GM18861 (cell line): ENCODE data around the gene EPHB1.
"Not testable (repeated sequence)": the region's sequence is repeated elsewhere in the genome, so short reads cannot be mapped to it uniquely, and the experiment has no call there.

ENCODE experiments used
- ATAC-seq: cut with Tn5 transposase; IDR thresholded peaks from one replicate; pipeline ENCODE4 v1.9.1; 2021; ENCODE audit not compliant: unreplicated experiment

Gene EPHB1

DNA sequence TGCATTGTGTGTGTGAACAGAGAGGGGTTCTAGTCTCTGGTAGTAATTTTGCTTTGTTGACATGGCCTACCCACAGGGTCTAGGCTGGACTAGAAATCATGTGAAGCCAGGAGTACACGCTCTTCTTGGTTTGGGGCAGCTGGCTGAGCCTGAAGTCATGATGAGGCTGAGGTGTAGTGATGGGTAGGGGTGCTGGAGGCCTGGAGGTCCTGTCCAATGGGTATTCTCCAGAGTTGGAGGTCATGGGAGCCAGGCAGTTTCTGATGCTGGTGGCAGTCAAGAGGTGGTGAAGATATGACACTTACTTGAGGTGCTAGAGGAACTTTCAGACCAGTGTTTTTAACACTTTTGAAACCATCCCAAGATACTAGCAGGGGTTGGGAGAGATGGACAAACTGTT is 18.5 kb upstream of the EPHB1 start:
- no peak for ATAC-seq

DNA sequence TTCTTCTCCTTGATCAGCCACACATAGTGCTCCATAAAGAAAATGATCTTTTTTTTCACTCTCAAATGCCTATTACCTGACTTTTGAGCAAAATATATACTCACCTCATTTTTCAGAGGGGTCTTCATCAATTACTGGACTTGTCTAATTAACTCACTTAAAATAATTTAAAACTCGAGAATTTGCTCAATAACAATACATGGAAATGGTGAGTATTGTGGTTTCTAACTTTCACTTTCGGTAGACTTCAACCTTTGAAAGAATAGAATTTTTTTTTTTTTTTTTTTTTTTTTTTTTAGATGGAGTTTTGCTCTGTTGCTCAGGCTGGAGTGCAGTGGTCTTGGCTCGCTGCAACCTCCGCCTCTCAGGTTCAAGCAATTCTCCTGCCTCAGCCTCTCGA is 17.7 kb upstream of the EPHB1 start:
- no peak for ATAC-seq

DNA sequence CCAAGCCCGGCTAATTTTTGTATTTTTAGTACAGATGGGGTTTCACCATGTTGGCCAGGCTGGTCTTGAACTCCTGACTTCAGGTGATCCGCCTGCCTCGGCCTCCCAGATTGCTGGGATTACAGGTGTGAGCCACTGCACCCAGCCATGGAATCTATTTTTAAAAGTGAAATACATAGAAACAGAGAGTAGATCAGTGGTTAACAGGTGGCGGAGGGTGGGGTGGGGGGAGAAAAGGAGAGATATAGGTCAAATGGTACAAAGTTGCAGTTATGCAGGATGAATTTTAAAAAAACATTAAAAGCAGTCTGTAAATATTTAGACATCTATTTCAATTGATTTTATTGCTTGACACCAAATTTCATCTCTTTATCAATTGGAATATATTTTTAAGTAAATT is 6.8 kb upstream of the EPHB1 start:
- ATAC-seq, result not testable (repeated sequence)

DNA sequence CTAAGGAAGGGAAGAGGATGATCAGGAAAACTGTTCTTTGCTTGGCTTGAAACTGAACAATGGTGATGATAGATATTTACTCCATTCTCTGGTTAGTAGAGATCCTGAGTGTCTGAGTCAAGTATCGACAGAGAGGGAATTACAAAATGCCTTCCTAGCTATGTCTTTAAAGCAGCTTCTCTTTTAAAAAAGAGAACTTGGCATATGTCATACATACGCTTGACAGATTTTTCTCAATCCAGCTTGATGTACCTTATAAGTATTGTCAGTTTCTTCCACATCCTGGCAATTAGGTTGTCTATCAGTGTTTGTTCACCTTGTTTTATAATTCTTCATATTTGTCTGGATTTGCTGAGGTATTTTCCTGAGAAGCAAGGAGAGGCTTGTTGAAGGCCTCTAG is 5.0 kb upstream of the EPHB1 start:
- ATAC-seq, result no peak

DNA sequence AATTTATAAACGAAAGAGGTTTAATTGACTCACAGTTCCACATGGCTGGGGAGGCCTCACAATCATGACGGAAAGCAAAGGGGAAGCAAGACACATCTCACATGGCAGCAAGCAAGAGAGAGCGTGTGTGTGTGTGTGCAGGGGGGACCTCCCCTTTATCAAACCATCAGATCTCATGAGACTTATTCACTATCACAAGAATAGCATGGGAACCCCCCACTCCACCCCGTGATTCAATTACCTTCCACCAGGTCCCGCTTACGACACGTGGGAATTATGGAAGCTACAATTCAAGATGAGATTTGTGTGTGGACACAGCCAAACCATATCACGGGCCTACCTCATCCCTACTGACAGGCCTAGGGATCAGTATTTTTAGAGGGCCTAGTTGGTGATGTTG is 3.1 kb upstream of the EPHB1 start:
- no peak for ATAC-seq

DNA sequence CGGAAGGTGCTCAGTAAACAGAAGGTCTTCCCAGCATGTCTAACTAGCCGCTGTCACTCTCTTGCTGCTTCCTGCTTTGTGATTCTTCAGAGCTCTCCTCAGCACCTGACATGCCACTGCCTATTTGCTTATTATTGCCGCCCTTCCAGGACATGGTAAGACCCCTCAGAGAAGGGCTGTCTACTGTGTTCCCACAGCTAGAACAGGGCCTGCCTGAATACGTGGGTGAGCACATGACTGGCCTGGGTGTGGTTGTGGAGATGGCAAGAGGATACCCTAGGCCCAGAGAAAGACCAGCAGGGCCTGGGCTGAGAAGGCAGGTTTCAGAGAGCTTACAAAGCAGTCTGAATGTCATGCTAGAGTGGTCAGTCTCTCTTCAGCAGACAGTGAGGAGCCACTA is 2.4 kb upstream of the EPHB1 start:
- ATAC-seq, result no peak

DNA sequence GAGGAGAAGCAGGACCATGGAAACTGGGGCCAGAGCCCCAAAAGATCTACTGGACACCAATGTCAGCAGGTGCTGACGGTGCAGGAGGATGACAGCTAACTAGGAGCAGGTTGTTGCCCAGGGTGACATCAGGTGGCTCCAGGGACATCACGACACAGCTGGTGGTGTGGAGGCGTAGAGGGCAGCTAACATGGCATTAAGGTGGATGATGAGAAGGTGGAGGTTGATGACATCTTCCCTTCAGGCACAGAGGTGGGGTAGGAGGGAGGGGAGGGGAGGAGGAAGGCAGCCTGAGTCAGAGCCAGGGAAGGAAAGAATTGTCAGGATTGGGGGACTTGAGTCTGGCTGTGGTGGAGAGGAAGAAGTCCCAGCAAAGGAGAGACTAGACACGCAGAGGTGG is 1.5 kb upstream of the EPHB1 start:
- ATAC-seq, result no peak

DNA sequence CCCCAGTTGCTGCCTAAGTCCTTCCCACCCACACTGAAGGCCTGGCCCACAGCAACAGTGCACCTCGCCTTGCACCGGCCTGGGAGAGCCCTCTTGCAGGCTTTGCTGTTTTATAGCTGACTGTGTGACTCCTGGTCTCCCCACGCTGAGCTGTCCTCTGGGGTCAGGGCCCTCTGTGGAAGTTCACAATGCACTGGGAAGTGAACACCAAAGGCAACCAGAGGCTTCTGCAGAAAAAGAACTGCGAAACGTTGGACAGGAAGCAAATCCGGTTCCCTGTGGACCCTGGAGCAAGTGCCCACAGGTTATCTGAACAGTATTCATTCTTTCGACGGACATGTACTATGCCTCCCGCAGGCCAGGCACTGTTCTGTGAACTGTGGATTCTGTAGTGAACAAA is 737 bp upstream of the EPHB1 start:
- no peak for ATAC-seq

DNA sequence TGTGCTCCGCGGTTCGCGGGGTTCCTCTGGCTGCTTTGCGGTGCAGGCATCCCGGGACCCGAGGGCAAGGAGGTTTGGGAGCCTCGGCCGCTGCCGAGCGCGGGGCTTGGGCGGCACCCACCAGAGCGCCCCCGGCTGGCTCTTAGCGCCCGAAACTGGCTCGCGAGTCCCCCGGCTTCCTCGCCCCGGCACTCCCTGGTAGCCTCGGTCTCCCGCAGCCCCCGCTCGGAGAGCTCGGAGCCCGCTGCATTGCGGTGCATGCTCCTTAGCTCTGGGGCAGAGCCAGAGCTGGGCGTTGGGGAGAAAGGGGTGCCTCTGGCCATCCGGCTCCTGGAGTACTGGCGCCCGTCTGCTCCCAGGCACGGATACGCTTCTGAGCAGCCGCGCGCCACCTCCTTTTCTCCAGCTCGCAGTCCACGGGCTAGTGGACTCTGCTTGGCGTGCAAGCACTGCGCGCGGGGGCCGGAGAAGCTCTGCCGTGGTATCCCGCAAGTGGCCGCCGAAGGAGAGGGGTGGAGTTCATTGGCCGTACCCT is 753 bp downstream of the EPHB1 start:
- no peak for ATAC-seq

DNA sequence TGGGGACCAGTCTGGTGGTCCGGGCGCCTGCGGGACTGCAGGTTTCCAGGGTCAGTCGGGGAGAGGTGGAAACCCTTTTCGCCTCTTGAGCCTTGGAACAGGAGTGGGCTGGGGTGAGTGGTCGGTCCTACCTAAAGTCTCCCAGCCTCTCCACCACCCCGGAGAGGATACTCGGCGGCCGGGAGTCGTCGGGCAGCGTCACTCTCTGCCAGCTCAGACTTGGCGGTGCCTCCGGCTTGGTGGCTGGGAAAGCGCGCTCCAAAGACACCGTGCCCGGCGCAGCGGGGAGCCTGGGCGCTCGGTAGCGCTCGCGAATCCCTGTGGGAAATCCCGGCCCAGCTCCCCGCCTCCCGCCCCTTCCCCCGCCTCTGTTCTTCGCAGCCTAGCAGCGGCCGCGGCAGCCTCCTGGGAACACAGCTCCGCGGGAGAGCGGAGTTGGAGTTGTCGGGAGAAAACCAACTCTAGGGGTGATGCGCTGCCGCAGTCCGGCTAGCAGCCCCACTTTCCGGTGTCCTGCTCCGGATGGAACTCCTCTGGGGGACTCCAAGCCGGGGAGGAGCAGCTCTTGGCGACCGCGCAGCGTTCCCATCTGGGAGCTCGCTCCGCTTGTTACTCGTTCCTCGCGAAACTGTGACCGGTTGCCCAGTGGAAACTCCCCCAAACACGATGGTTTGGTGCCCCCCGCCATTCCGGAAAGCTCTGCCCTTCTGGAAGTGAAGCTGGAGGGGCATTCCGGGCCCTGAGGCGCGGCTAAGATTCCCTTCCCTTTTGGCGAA is 1.4 kb downstream of the EPHB1 start:
- no peak for ATAC-seq

DNA sequence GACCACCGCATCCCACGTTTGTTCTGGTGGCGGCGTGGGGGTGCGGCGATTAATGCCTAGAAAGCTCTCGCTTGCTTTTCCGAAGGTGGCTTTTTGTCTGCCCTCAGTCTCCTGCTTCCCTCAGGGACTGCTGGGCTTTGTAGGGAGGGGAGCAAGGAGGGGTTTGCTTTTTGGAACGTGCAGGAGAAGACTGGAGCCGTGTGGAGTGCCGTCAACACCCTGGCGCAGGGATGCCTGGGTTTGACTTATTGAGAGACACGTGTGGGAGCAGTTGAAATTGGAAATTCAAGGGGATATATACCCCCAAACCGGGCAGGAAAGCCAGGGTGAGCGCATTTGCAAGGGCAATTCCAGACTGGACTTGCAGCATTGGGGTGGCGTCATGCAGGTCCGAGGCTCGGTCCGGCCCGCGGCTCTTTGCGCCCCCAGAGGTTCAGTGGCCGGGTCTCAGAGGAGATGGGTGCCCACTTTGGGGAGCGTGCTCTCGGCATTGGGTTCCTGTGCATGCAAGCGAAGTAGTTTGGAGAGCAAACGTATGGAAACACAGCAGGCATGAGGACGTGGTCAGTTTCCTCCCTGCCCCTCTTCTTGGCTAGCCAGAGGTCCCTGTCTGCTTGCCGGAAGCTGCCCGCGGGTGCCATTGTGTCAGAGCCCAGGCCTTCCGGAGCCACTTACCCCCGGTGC is 2.1 kb downstream of the EPHB1 start:
- no peak for ATAC-seq

DNA sequence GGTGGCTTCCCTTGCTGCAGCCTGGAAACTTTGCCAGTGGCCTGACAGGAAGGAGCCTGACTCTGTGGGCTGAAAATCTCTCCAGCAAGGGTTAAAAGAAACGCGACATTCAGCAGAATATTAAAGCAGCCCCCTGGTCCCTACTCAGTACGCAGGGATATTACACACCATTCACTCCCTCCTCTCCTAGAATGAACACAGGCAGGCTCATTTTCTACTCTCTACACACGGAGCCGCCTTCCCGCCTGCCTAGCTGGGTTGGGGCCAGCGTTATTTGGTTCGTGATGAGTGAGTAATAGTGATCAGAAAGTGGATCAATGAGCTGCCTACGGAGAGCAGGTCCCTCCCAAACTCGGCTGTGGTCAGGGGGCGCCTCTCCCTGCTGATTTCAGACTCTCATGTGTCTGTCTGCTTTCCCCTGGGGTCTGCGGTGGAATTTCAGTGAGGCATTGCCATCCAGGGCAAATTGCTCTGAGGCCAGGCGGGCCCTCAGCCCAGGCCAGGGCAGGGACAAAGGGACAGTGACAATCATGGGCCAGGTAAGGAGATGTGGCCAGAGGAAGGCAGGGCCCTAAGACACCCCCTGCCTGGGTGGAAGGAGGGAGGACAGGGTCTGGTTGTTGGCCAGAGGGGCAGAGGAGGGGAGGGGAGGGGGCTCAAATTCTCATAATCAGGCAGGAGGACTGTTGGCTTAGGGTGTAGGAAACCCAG is 2.8 kb downstream of the EPHB1 start:
- ATAC-seq, result no peak

DNA sequence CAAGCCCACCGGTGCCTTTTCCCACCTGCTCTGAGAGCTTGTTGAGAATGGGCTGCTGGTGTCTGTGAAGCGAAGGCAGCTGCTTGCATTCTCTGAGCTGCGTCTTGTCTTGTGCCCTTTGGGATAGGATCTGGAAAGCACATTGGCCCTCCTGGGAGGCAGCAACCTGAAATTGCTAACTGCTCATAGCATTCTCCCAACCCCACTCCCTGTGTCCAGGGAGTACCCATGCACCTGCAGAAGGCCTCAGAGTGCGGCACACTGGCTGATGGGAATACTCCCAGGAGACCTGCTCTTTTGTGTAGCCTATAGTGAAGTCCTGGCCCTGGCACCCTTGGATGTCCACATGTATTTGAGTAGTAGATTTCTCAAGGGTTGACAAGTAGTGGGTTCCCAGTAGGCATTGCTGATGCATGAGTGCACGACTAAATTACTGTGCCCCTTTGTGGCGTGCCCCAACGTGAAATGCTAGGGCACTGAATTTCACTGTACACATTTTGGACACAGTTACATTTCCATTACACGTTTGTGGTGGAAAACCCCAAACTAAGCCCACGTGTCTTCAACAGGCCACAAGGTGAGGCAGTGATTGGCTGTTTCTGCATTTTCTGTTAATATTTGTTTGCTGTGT is 3.7 kb downstream of the EPHB1 start:
- peak; percentile 36 for ATAC-seq

DNA sequence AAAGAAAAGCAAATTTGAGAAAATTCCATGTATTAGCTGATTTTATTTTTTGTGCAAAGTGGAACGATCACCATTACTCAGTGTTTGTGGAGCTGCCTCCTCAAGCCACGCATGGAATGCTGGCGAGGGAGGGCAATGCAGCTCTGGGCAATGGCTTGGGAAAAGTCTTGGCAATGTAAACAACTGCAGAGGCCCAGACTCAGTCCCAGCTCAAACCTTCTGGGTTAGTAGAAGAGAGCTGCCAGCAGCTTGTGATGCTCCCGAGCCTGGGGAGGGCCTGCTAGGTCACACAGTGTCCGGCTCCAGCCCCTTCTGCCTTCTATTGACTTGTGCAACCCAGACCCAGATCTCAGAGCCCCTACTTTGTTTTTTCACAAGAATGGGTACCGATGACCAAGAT is 4.3 kb downstream of the EPHB1 start:
- ATAC-seq, result no peak

DNA sequence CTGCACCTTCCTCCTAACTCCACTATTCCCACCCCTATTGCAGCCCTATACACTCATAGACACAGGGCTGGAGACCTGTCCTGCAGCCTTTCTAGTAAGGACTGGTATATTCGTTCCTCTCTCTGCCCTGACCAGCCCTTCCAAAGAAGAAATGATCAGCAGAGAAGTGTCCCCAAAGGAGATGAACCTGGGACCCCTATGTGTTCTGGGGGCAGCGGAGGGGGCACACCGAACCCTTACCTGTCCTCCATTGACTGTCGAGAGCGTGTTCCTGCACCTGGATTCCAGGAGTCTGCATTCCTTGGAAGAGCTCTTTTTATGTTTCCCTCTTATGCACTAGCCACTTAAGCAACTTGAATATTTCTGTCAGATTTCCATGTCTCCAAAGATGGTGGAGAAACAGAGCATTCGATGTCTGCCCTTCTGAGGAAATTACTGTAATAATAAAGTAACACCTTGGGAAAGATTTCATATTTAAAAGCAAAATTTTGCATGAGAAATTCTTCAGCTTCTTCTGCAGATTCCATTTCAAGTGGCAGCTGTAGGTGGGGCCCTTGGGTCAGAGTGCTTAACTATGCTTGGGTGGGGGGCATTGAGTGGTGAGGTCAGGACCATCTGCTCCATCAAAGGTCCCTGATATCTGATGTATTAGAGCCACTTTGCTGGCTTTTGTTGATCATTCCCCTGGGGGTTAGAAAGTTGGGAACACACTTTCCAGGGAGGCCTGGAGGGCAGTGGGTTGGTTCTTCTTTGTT is 6.3 kb downstream of the EPHB1 start:
- ATAC-seq, result no peak

DNA sequence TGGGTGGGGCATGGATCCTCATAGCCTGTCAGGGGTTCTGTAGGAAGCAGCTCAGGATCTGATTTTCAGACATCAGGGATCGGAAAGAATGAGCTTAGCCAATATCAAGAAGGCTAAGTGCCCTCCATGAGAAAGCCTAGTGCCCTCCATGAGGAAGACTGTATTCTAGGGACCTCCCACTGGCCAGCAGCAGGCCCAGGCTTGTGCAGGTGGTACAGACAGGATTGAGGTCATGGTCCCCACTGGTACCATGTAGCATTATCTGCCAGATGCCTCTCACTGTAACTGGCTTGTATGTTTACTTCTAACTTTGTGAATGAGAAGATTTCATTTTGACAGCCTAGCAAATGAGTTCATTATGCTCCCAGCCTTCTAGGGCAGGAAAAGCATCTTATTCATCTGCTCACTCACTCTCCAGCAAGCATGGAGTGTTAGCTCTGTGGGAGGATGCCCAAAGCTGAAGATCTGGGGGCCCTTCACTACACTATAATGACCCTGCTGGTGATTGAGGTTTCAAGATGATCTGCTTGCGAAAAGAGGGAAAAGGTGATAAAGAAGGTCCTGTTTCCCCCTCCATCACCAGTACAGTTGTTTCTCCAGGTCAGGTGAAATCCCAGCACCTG is 7.5 kb downstream of the EPHB1 start:
- ATAC-seq, result no peak

DNA sequence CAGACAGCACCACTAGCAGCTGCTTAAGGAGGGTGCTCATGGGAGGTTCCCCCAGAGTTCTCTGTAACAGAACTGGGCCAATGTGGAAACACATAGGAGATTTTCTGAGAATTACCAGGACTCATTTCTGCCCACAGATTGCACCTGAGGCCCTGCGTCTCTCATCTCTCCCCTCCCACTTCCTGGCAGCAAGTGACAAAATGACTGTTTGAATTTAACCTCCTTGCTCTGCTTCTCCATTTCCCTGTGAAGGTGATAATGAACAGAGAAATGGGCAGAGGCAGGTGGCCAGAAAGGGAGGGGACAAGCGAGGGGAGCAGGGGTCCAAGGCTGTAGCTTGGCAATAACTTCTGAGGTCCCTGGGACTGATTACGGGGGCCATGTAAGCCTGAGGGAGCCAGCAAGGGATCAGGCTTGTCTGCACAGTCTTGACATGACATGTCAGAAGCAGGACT is 8.0 kb downstream of the EPHB1 start:
- ATAC-seq, result peak; percentile 44

DNA sequence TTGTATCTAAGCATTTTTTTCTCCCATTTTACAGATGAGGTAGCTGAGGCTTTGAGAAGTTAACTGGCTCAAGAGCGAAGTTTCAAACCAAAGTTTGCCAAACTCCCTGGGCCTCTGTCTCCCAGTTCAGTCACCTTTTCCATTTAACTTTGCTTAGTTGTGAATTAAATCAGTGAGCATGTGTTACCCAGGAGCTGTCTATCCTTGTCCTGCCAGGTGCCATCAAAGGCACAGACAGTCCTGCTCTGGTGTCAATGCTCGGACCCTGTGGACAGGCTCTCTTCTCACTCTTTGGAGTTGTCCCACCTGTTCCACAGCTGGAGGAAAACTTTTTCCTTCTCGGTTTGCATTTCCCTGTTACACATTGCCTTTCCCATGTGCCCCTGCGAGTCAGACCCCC is 8.6 kb downstream of the EPHB1 start:
- no peak for ATAC-seq

DNA sequence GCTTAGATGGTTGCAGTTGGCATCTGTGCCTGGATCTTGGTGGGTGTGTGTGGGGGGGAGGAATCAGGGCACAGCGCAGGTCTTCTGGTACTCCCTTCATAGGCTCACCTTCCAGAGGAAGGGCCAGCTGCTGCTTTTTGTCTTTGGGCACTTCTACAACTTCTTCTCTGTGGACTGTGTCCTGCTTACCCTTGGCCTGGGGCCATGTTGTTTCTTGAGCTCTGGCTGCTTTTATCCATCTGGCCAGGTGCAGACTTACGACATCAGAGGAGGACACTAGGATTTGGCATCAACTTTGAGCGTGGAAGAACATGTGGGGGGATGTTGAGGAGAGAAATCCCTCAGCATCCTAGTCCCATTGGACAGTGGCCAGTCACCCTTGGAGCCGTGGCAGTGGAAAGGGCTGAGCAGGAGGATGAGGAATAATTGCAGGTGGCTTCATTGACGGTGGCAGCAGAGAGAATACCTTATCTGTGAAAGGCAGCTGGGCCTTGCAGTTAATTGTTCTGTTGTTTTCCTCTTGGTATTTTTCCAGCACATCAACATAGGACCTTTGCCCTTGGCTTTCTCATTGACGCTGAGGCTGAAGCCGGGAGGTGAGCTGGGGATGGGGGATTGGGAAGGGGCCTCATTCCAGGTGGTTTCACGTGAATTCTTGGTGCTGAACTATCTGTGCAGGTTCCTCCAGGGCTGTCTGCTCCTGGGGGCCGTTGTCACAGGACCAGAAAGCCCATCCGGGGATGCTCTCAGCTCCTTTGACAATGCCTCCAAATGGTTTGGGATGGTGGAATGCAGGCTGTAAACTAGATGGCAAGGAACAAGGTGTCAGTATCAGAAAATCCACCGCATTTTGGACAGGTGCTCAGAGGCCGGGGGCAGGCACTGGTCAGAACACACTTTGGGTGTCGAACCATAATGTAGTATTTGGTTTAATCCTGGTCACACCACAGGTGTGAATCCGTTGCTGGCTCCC is 9.7 kb downstream of the EPHB1 start:
- no peak for ATAC-seq
